NCI-H748 (cell line): ENCODE measurements around the gene DOCK6.

ENCODE experiments used
- DNase-seq: peaks from one replicate; lab custom pipeline; 2025; ENCODE audit not compliant: unreplicated experiment; lab: John Stamatoyannopoulos, UW

The DOCK6 gene

GRCh38 chr19:11227195-11227886 is 35.0 kb downstream of the DOCK6 start:
- peak; percentile 33 for DNase-seq

- DNase-seq: no peak
Measured at GRCh38 chr19:11226716-11227166, 35.6 kb downstream of the DOCK6 start.

GRCh38 chr19:11225815-11226214 is 36.5 kb downstream of the DOCK6 start:
- DNase-seq: no peak

GRCh38 chr19:11225172-11225571 is 37.2 kb downstream of the DOCK6 start:
- DNase-seq: no peak

GRCh38 chr19:11224429-11224828 is 37.9 kb downstream of the DOCK6 start:
- no peak for DNase-seq

GRCh38 chr19:11223200-11223599 is 39.1 kb downstream of the DOCK6 start:
- no peak for DNase-seq

- DNase-seq: no peak
Measured at GRCh38 chr19:11221082-11221598, 41.2 kb downstream of the DOCK6 start.

- DNase-seq: no peak
Measured at GRCh38 chr19:11214387-11214786, 47.9 kb downstream of the DOCK6 start.

GRCh38 chr19:11210656-11210928 is 51.7 kb downstream of the DOCK6 start:
- no peak for DNase-seq

- DNase-seq: no peak
Measured at GRCh38 chr19:11209839-11210655, 52.3 kb downstream of the DOCK6 start.

- DNase-seq: no peak
Measured at GRCh38 chr19:11208561-11209471, 53.5 kb downstream of the DOCK6 start.

GRCh38 chr19:11205939-11206570 is 56.3 kb downstream of the DOCK6 start:
- no peak for DNase-seq

GRCh38 chr19:11204943-11205349 is 57.4 kb downstream of the DOCK6 start:
- DNase-seq: no peak

GRCh38 chr19:11204076-11204602 is 58.2 kb downstream of the DOCK6 start:
- DNase-seq: no peak

- DNase-seq: peak; percentile 35
Measured at GRCh38 chr19:11203194-11204075, 58.9 kb downstream of the DOCK6 start.

GRCh38 chr19:11202488-11203193 is 59.7 kb downstream of the DOCK6 start:
- no peak for DNase-seq

- DNase-seq: no peak
Measured at GRCh38 chr19:11201791-11202190, 60.5 kb downstream of the DOCK6 start.

- DNase-seq: no peak
Measured at GRCh38 chr19:11200931-11201330, 61.4 kb downstream of the DOCK6 start.

GRCh38 chr19:11200015-11200574 is 62.2 kb downstream of the DOCK6 start:
- DNase-seq: no peak
